MG63 (cell line): ENCODE measurements around the gene CALM3. TPM values are rescaled to one million over a fixed set of nuclear protein-coding genes. Genes with fewer than 3 reads are reported as not detected.
"Not testable (repeated sequence)": the region's sequence is repeated elsewhere in the genome, so short reads cannot be mapped to it uniquely, and the experiment has no call there.

Experiments used
- DNase-seq: peaks from one replicate; pipeline ENCODE4 v3.0.0-alpha.2; 2020
- H3K27me3 ChIP-seq: fragments of 250-450 bp; sonication (Bioruptor Pico); 2 replicates; pipeline ENCODE4 v1.5.1; 2020; ENCODE audit warnings: mild to moderate bottlenecking, moderate library complexity
- H3K36me3 ChIP-seq: fragments of 250-450 bp; sonication (Bioruptor Pico); 2 replicates; pipeline ENCODE4 v1.5.1; 2020; ENCODE audit warnings: mild to moderate bottlenecking, moderate library complexity
- H3K4me3 ChIP-seq: fragments of 250-450 bp; sonication (Bioruptor Pico); 2 replicates; pipeline ENCODE4 v1.5.1; 2020; ENCODE audit warnings: mild to moderate bottlenecking, moderate library complexity
- H3K9me3 ChIP-seq: fragments of 250-450 bp; sonication (Bioruptor Pico); 2 replicates; pipeline ENCODE4 v1.5.1; 2020; ENCODE audit warnings: mild to moderate bottlenecking, moderate library complexity
- total RNA-seq: library from RNA; depleted of rRNA; stranded (reverse); fragments of >200 nt; shearing (Covaris generic); gene quantifications from 2 replicates; pipeline ENCODE4 v1.2.3, GENCODE V29; 2014; ENCODE audit warnings: low replicate concordance; rRNA removed

CALM3 gene
- 90.4 and 116 TPM in 2 replicates for total RNA-seq

DNA sequence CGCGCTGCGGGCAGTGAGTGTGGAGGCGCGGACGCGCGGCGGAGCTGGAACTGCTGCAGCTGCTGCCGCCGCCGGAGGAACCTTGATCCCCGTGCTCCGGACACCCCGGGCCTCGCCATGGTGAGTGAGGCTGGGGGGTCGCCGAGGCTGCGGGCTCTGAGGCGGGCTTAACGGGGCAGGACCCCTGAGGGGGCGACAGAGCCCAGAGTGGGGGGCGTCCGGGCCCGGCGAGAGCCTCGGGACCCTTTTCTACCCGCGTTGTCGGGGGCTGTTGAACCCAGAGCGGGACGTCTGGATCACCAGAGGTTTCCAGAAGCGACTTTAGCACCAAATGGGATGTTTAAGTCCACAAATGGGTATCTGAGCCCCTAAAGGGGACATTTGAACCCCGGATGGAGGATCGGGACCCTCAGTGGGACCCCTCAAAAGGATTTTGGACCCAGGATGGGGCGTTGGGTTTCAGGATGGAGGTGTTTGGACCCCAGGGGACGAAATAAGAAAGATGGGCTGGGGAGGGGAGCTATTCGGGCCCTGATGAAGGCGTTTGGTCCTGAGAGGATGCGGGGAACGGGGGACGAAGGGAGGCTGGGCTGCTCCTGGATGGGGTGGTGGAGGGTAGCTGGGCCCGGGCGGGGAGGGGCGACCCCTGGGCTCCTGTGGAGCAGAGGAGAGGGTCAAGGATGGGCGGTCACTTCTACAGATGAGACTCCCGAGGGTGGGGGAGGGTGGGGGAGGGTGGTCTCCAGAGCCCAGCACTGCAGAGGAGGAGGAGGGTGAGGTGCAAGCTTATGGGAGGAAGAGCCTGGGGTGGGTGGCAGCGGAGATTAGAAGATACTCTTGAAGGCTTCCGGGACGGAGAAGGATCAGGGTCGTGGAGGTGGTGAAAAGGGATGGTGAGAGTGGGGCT, at the start of gene CALM3:
TSS of gene CALM3 (plus strand) at position 13 of the 907 bp plus-strand sequence. CDS start at position 118, 105 bp downstream.
- Histone ChIP-seq H3K36me3 (peaks cover 37% of the 10 kb centered on the region), H3K27me3 (no peaks in the 10 kb centered on the region), H3K9me3 (peaks cover 2% of the 10 kb centered on the region), H3K4me3 (peak within 1 kb of the TSS; percentile 97)
- peak; percentile 28 for DNase-seq

DNA sequence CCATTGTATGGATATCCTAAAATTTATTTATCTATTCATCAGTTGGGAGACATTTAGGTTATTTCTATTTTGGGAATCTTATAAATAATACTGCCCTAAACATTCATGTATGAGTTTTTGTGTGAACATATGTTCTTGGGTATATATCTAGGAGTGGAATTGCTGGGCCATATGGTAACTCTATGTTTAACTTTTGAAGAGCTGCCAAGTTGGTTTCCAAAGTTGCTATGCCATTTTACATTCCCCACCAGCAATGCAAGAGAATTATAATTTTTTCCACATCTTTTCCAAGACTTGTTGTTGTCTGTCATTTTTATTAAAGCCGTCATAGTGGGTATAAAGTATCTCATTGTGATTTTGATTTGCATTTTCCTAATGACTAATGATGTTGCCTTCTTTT, 48.2 kb upstream of the CALM3 start:
- no peaks in the 10 kb centered on the region for H3K36me3 ChIP-seq
- H3K27me3 ChIP-seq, result no peaks in the 10 kb centered on the region
- H3K9me3 ChIP-seq, result peaks cover 22% of the 10 kb centered on the region
- DNase-seq, result no peak
- H3K4me3 ChIP-seq, result no peak overlapping the region

DNA sequence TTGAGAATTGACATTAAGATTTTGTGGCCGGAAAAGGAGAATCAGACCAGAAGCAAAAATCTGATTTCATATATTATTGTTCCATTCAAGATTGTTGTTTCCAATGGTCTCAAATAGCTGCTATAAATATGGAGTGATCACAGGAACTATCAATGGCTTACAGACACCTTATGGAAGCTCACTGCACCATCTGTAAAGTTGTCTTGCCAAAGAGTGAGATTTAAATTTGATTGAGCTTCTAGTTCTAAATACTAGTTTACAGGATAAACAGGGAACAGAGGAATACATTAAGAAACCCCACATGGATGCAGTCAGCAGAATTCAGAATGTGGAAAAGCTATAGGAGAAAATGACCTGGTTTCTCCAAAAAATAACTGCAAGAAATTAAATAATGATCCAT, 47.0 kb upstream of the CALM3 start:
- H3K36me3 ChIP-seq, result no peaks in the 10 kb centered on the region
- DNase-seq, result no peak
- H3K9me3 ChIP-seq, result peaks cover 22% of the 10 kb centered on the region
- no peak overlapping the region for H3K4me3 ChIP-seq
- no peaks in the 10 kb centered on the region for H3K27me3 ChIP-seq

DNA sequence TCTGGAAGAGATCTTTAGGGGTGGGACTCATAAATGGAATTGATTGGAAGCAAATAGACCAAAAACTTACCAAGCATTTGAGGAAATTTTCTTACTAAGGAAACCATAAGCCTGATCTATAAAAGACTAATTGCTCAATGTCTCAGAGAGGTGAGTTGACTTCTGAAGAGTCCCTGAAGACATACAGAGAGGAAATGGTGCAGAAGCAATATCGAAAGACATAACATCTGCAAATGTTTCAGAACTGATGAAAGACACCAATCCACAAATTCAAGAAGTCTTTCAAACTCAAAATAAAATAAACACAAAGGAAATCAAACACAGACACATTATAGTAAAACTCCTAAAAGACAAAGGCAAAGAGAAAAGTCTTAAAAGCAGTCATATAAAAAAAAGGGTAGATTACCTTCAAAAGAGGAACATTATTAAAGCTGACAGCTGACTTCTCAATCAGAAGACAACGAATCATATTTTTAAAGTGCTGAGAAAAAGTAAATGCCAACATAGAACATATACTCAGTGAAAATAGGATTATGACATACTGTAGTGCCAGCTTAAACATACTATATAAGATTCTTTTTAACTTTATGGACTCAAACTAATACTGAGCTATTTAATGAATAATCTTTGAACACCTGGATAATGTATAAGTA, 45.4 kb upstream of the CALM3 start:
- no peak overlapping the region for H3K4me3 ChIP-seq
- H3K9me3 ChIP-seq, result peaks cover 11% of the 10 kb centered on the region
- DNase-seq, result no peak
- H3K27me3 ChIP-seq, result no peaks in the 10 kb centered on the region
- no peaks in the 10 kb centered on the region for H3K36me3 ChIP-seq

DNA sequence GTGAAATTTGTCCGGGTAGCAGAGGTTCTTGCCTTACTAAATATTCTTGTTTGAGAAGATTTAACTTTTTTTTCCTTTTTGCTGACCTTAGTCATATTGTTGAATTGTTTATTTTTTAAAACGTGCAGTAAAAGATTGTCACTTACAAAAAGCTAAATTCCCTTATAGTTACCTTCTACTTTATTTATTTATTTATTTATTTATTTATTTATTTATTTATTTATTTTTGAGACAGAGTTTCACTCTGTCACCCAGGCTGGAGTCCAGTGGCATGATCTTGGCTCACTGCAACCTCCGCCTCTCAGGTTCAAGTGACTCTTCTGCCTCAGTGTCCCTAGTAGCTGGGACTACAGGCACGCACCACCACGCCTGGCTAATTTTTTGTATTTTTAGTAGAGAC, 44.7 kb upstream of the CALM3 start:
- H3K27me3 ChIP-seq, H3K36me3 ChIP-seq, DNase-seq, H3K4me3 ChIP-seq: not testable (repeated sequence)
- peaks cover 11% of the 10 kb centered on the region for H3K9me3 ChIP-seq

DNA sequence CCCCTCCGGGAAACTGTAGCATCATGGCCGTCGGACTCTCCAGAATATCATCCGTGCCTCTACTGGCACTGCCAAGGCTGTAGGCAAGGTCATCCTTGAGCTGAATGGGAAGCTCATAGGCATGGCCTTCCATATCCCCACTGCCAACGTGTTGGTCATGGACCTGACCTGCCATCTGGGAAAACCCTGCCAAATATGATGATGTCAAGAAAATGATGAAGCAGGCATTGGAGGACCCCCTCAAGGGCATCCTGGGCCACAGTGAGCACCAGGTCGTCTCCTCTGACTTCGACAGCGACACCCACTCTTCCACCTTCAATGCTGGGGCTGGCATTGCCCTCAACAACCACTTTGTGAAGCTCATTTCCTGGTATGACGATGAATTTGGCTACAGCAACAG, 41.9 kb upstream of the CALM3 start:
- DNase-seq, result no peak

DNA sequence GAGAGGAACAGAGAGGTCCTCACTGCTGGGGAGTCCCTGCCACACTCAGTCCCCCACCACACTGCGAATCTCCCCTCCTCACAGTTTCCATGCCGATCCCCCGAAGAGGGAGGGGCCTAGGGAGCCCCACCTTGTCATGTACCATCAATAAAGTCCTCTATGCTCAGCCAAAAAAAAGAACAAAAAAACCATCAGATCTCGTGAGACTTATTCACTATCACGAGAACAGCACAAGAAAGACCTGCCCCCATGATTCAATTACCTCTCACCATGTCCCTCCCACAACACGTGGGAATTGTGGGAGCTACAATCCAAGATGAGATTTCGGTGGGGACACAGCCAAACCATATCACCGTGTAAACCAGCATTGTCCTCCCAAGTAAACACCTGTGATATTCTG, 41.5 kb upstream of the CALM3 start:
- H3K36me3 ChIP-seq, H3K4me3 ChIP-seq, H3K27me3 ChIP-seq, DNase-seq: not testable (repeated sequence)
- peaks cover 11% of the 10 kb centered on the region for H3K9me3 ChIP-seq

More for the DNA sequence above, 41.9 kb upstream of the CALM3 start:
- peaks cover 11% of the 10 kb centered on the region for H3K9me3 ChIP-seq
- H3K27me3 ChIP-seq, result no peaks in the 10 kb centered on the region; the same call in 1 of the 2 replicates
- H3K4me3 ChIP-seq, result no peak overlapping the region
- H3K36me3 ChIP-seq, result no peaks in the 10 kb centered on the region

DNA sequence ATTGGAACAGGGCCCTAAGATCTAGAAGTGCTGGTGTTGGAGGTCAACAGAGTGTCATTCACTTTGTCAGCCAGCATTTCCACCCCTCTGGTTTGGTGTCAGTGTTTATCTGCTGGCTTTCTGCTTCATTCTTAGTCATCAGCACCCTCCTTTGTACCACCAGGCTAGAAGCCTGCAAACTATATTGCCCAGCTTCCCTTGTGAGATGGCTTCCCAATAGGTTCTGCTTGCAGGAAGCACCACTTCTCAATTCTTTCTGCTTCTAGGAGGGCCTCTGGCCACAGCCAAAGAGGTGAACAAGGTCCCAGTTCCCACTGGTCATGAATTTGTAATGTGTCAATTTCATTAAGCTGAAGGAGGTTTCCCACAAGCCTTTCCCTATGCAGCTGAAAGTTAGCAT, 36.4 kb upstream of the CALM3 start:
- Histone ChIP-seq H3K4me3 (no peak overlapping the region), H3K36me3 (no peaks in the 10 kb centered on the region)

DNA sequence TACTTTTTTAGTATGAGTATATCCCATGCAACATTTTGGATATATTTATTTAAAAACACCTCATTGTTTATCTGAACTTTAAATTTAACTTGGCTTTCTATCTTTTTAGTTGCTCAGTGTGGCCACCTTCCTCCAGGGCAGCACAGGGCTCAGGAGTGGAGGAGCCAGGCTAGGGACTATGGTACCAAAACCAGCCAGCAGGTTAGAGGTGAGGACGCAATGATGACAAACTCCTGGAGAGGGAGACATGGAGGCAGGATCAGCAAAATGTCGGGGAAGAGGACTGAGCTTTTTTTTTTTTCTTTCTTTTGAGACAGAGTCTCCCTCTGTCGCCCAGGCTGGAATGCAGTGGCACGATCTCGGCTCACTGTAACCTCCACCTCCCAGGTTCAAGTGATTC, 29.6 kb upstream of the CALM3 start:
- no peak overlapping the region for H3K4me3 ChIP-seq
- DNase-seq, result no peak
- H3K27me3 ChIP-seq, result no peaks in the 10 kb centered on the region
- no peaks in the 10 kb centered on the region for H3K36me3 ChIP-seq
- H3K9me3 ChIP-seq, result peaks cover 7% of the 10 kb centered on the region; the same call in 1 of the 2 replicates

More for the DNA sequence above, 36.4 kb upstream of the CALM3 start:
- Histone ChIP-seq H3K9me3 (peaks cover 7% of the 10 kb centered on the region; the same call in 1 of the 2 replicates), H3K27me3 (no peaks in the 10 kb centered on the region; the same call in 1 of the 2 replicates)
- no peak for DNase-seq

DNA sequence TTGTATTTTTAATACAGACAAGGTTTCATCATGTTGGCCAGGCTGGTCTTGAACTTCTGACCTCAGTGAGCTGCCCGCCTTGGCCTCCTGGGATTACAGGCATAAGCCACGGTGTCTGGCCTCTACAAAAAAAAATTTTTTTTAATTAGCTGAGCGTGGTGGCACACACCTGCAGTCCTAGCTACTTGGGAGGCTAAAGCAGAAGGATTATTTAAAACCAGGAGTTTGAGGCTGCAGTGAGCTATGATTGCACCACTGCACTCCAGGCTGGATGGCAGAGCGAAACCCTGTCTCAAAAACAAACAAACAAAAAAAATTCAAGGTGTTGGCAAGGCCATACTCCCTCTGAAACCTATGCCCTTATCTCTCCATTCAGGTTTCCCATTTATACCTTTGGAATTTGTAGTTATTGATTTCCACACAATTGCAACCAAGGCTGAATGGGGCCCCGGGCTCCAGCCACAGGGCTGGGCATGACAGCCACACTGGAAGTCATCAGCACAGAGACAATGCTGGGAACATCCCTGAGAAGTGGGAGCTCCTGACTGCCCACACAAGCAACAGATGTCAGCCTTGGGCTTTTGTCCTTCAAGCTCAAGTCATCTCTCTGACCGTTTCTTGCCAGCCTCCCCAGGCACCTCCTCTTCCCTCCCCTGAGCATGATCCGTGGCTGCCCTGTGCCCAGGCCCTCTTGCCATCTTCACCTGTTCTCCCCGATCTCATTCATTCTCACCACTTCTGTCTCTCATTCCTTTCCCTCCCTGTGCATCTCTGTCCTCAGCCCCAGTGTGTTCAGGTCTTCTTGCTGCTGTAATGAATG, 27.2 kb upstream of the CALM3 start:
- no peaks in the 10 kb centered on the region for H3K27me3 ChIP-seq
- peaks cover 5% of the 10 kb centered on the region; the same call in 1 of the 2 replicates for H3K9me3 ChIP-seq
- no peaks in the 10 kb centered on the region for H3K36me3 ChIP-seq
- no peak for DNase-seq
- no peak overlapping the region for H3K4me3 ChIP-seq

DNA sequence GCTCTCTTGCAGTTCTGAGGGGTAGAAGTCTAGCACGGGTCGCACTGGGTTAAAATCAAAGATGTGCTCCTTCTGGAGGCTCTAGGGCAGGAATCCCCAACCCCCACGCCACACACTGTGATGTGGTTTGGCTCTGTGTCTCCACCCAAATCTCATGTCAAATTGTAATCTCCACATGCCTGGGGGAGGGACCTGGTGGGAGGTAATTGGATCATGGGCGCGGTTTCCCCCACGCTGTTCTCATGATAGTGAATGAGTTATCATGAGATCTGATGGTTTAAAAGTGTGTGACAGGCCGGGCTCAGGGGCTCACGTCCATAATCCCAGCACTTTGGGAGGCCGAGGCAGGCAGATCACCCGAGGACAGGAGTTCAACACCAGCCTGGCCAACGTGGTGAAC, 26.6 kb upstream of the CALM3 start:
- H3K27me3 ChIP-seq, result no peaks in the 10 kb centered on the region
- DNase-seq, result no peak

DNA sequence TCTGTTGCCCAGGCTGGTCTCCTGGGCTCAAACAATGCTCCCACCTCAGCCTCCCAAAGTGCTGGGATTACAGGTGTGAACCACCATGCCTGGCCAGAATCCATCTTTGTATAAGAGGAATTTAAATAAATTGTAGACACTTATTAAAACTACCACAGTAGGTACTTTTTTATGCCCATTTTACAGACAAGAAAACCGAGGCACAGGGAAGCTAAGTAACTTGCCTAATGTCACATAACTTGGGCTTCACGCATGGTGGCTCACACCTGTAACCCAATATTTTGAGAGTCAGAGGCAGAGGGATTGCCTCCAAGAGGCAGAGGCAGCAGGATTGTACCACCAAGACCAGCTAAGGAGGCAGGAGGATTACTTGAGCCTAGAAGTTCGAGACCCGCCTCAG, 22.7 kb upstream of the CALM3 start:
- Histone ChIP-seq H3K4me3 (no peak overlapping the region), H3K9me3 (peaks cover 2% of the 10 kb centered on the region), H3K27me3 (no peaks in the 10 kb centered on the region), H3K36me3 (no peaks in the 10 kb centered on the region)
- DNase-seq, result no peak

More for the DNA sequence above, 26.6 kb upstream of the CALM3 start:
- Histone ChIP-seq H3K4me3 (no peak overlapping the region), H3K36me3 (no peaks in the 10 kb centered on the region), H3K9me3 (no peaks in the 10 kb centered on the region; the same call in 1 of the 2 replicates)

DNA sequence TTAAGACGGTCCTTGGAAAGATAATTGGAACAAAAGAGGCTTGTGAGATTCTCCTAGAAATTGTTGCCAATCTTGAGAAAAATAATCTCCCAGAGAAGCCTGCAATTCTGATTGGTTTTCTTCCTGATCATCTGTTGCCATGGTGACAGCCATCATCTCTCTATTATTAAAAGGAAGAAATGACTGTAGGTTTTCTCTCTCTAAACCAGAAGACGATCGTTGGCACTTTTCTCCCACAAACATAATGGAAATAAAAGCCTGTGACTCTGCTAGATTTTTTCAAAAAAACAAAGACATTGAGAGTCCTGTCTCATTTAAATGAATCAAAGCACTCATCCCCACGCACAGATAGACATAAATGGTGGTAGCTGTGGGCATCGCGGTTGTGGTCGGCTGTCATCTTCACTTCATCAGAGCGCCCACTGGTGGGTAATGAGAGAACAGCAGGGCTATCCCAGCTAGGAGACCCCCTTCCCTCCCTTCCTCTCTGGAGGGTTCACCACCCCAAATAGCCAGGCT, 21.7 kb upstream of the CALM3 start:
- Histone ChIP-seq H3K36me3 (no peaks in the 10 kb centered on the region), H3K27me3 (peaks cover 6% of the 10 kb centered on the region; the same call in 1 of the 2 replicates), H3K4me3 (no peak overlapping the region), H3K9me3 (peaks cover 2% of the 10 kb centered on the region)
- no peak for DNase-seq

DNA sequence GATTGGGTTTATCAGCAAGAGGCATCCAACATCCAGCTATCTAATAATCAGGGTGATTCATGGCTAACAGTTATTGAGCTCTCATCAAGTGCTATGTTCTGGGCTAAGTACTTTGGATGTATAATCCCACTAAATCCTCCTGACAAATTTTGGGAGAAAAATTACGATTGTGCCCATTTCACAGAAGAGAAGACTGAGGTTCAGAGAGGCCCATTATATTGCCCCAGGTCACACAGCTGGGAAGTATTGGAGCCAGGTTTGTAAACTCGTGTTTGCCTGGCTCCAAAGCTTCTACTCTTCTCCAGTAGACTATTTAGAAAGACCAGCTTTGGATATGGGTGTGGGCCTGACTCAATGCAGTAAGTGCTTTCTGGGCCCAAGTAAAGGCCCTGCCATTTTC, 20.9 kb upstream of the CALM3 start:
- H3K9me3 ChIP-seq, result peaks cover 2% of the 10 kb centered on the region
- H3K36me3 ChIP-seq, result no peaks in the 10 kb centered on the region
- H3K27me3 ChIP-seq, result peaks cover 6% of the 10 kb centered on the region; the same call in 1 of the 2 replicates
- no peak overlapping the region for H3K4me3 ChIP-seq
- DNase-seq, result no peak

DNA sequence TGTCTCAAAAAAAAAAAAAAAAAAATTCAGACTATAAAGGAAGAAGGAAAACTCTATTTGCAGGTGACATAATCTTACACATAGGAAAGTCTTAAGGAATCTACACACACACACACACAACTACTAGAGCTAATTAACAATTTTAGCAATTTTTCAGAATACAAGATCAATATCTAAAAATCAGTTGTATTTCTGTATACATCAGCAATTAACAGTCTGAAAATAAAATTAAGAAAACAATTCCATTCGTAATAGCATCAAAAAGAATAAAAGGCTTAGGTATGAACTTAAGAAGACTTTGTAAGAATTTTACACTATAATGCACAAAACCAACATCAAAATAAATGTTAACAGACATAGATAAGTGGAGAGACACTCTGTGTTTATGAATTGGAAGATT, 15.6 kb upstream of the CALM3 start:
- no peak for DNase-seq
- Histone ChIP-seq H3K27me3 (peaks cover 18% of the 10 kb centered on the region; the same call in 1 of the 2 replicates), H3K36me3 (no peaks in the 10 kb centered on the region), H3K4me3 (no peak overlapping the region), H3K9me3 (peaks cover 2% of the 10 kb centered on the region)

DNA sequence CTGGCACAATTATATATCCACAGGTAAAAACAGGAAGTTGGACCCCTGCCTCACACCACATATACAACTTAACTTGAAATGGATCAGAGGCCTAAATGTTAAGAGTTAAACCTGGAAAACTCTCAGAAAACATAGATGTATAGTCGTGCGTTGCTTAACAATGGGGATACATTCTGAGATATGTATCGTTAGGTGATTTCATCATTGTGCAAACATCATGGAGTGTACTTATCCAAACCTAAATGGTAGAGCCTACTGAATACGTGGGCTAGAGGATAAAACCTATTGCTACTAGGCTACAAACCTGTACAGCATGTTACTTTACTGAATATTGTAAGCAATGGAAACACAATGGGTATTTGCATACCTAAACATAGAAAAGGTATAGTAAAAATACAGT, 14.8 kb upstream of the CALM3 start:
- no peaks in the 10 kb centered on the region for H3K36me3 ChIP-seq

More for the DNA sequence above, 14.8 kb upstream of the CALM3 start:
- no peak for DNase-seq
- no peak overlapping the region for H3K4me3 ChIP-seq
- H3K9me3 ChIP-seq, result peaks cover under 1% of the 10 kb centered on the region
- peaks cover 18% of the 10 kb centered on the region; the same call in 1 of the 2 replicates for H3K27me3 ChIP-seq
